GM12878 (cell line): ENCODE results near the gene FOSL1. TPM values are rescaled to one million over a fixed set of nuclear protein-coding genes. Genes with fewer than 3 reads are reported as not detected.
A peak's percentile ranks its signal among the peaks of the same experiment; 100 is the strongest.

Experiments
- ATAC-seq: fragments of 200-7000 bp; cut with Tn5 transposase; 3 replicates; pipeline ENCODE4 v1.9.1; 2020; ENCODE audit warnings: mild to moderate bottlenecking, moderate library complexity
- BruUV-seq: library from RNA; stranded (reverse); fragments of 400-500 nt; replicated peaks from 2 replicates; lab custom pipeline; 2021; lab: Mats Ljungman, UMichigan
- CTCF ChIA-PET: fragments of 300-600 bp; sonication (Branson Sonifier 250); formaldehyde crosslinking; extraction: SDS; loops from one replicate; lab custom pipeline; 2021; ENCODE audit warnings: inconsistent platforms; lab: Yijun Ruan, JAX
- POLR2A ChIA-PET: fragments of 350-600 bp; formaldehyde crosslinking; extraction: SDS; loops from one replicate; lab custom pipeline; 2021; ENCODE audit warnings: inconsistent platforms; lab: Charles Lee
- RAD21 ChIA-PET: fragments of 300-600 bp; sonication (Branson Sonifier 250); formaldehyde crosslinking; loops from one replicate; lab custom pipeline; 2023; ENCODE audit warnings: antibody characterized with exemption; ENCODE audit not compliant: unreplicated experiment; lab: Charles Lee
- SMC1A ChIA-PET: fragments of 300-600 bp; sonication (Branson Sonifier 250); formaldehyde crosslinking; loops from one replicate; lab custom pipeline; 2023; ENCODE audit not compliant: unreplicated experiment, uncharacterized antibody; lab: Charles Lee
- DNase-seq: peaks from one replicate; pipeline ENCODE4 v3.0.0-alpha.2; 2011; ENCODE audit warnings: low read depth, low spot score
- FAIRE-seq: peaks from 3 replicates; lab custom pipeline; 2011; peaks lifted over from hg19 to GRCh38; lab: Jason Lieb, UNC
- H2AFZ ChIP-seq: 2 replicates; pipeline ENCODE4 v1.6.0; 2011; ENCODE audit warnings: low read depth, low read length, control low read depth; ENCODE audit not compliant: control insufficient read depth
- H3K27ac ChIP-seq: 2 replicates; pipeline ENCODE4 v1.5.1; 2011; ENCODE audit warnings: control low read depth; ENCODE audit not compliant: control insufficient read depth, insufficient read depth
- H3K27me3 ChIP-seq, 2 experiments: replicated peaks in 1 of 2; 2 replicates each; pipeline versions ENCODE4 v1.6.0 to v1.6.1; 2011; ENCODE audit warnings: low read length in 1 of 2; ENCODE audit not compliant: control insufficient read depth in 2 of 2, insufficient read depth in 2 of 2
- H3K36me3 ChIP-seq, 2 experiments: 2 replicates each; pipeline ENCODE4 v1.5.1; 2011; ENCODE audit warnings: low read length in 1 of 2; ENCODE audit not compliant: control insufficient read depth in 2 of 2, insufficient read depth in 2 of 2
- H3K4me1 ChIP-seq: 2 replicates; pipeline ENCODE4 v1.6.1; 2011; ENCODE audit warnings: mild to moderate bottlenecking, low read length, moderate library complexity, mixed read lengths; ENCODE audit not compliant: control insufficient read depth, insufficient read depth
- H3K4me2 ChIP-seq: 2 replicates; pipeline ENCODE4 v1.6.0; 2011; ENCODE audit warnings: control low read depth; ENCODE audit not compliant: control insufficient read depth, insufficient read depth
- H3K4me3 ChIP-seq: fragments of 200-600 bp; sonication (generic); 2 replicates; pipeline ENCODE4 v1.5.1; 2016
- H3K79me2 ChIP-seq: 2 replicates; pipeline ENCODE4 v1.6.0; 2011; ENCODE audit warnings: low read length; ENCODE audit not compliant: control insufficient read depth, insufficient read depth
- H3K9ac ChIP-seq: 2 replicates; pipeline ENCODE4 v1.8.0; 2011; ENCODE audit warnings: low read length, control low read depth, mixed read lengths; ENCODE audit not compliant: control insufficient read depth, insufficient read depth
- H3K9me3 ChIP-seq: replicated peaks from 3 replicates; pipeline ENCODE4 v1.5.1; 2011; ENCODE audit warnings: mild to moderate bottlenecking, low read length; ENCODE audit not compliant: control insufficient read depth, insufficient read depth
- H4K20me1 ChIP-seq: 2 replicates; pipeline ENCODE4 v1.6.0; 2011; ENCODE audit not compliant: control insufficient read depth, insufficient read depth
- ATF2 ChIP-seq: IDR thresholded peaks from 2 replicates; pipeline ENCODE4 v1.6.1; 2012; ENCODE audit warnings: low read length, inconsistent platforms
- MTA3 ChIP-seq: IDR thresholded peaks from 2 replicates; pipeline ENCODE4 v1.6.1; 2012; ENCODE audit warnings: low read length, inconsistent platforms, borderline replicate concordance
- POLR2AphosphoS5 ChIP-seq: IDR thresholded peaks from 2 replicates; pipeline ENCODE4 v1.6.1; 2011; ENCODE audit warnings: mild to moderate bottlenecking, low read length, inconsistent platforms
- WGBS: methylation state at CpG from one replicate; pipeline ENCODE4 v1.1.6; 2016; ENCODE audit warnings: low lambda C conversion rate; ENCODE audit not compliant: insufficient replicate concordance, insufficient coverage; ENCODE audit errors: missing lambda C conversion rate; 5-methylcytosine and 5-hydroxymethylcytosine counted together
- in situ Hi-C: fragments of 300-500 bp; cut with MboI; formaldehyde crosslinking; loops from 9 replicates; pipeline ENCODE4 v1.14.3; 2018; ENCODE audit warnings: mixed read lengths
- intact Hi-C: fragments of 100-400 bp; cut with micrococcal nuclease; formaldehyde crosslinking; loops from one replicate; pipeline ENCODE4 v1.14.2; 2022; ENCODE audit not compliant: unreplicated experiment
- polyA plus RNA-seq, 11 experiments: library from polyadenylated mRNA; depleted of rRNA in 4 of 11; unstranded in 6 of 11; stranded (reverse) in 5 of 11; fragments of >200 nt; fragmentation: Nextera tagmentation in 4 of 11; fragmentation: Illumina TruSeq in 1 of 11; extraction: Ambion mirVana in 4 of 11; extraction: Trizol in 1 of 11; gene quantifications; 1 replicate in 1 of 11; 2 replicates in 10 of 11; pipeline versions ENCODE4 v1.2.1 to v1.2.3, GENCODE V29; 2011 to 2016; ENCODE audit warnings: inconsistent platforms in 2 of 11, missing spikeins in 2 of 11, low read depth in 1 of 11
- total RNA-seq, 4 experiments: library from RNA; depleted of rRNA in 3 of 4; stranded (reverse); fragments of >200 nt in 3 of 4; fragmentation: Illumina TruSeq in 1 of 4; extraction: Trizol in 1 of 4; gene quantifications; 2 replicates each; pipeline versions ENCODE4 v1.2.1 to v1.2.3, GENCODE V29; 2013 to 2021

The FOSL1 gene
- total and polyA plus RNA-seq, 10 of the 15 experiments (the other 5 are each of a cell fraction or from before 2014, with no cell fraction given), result 0.82 to 5.4 (median 2.1) TPM

- POLR2A ChIA-PET, result no interaction called here
- Histone ChIP-seq H3K9ac (no peak overlapping the region), H3K27ac (no peak overlapping the region)
These were observed 46.0 kb downstream of the FOSL1 start for GRCh38 chr11:65854161-65854592.

More at GRCh38 chr11:65854161-65854592, 46.0 kb downstream of the FOSL1 start:
- Histone ChIP-seq H4K20me1 (peaks cover 24% of the 10 kb centered on the region), H2AFZ (no peak overlapping the region)
- RAD21 ChIA-PET, result interaction anchor here (0.5 kb wide), 1 partner anchor 282 kb away, joined by 3 read pairs; the partner anchor contains the start of gene FAM89B
- DNase-seq, result no peak
- no TSS peak for BruUV-seq
- TF ChIP-seq MTA3, result no peak
- no peak for TF ChIP-seq ATF2
- peak; percentile 14 for TF ChIP-seq POLR2AphosphoS5
- TF ChIP-seq, all 136 proteins: peak for 1
- ATAC-seq (no peak), FAIRE-seq (no peak)
- peaks cover 46% of the 10 kb centered on the region for H3K79me2 ChIP-seq
- peaks cover 32 to 41% of the 10 kb centered on the region in 2 experiments; a peak in 3 of 4 replicates for H3K36me3 ChIP-seq
- H3K27me3 ChIP-seq, result no peaks in the 10 kb centered on the region
- no peak overlapping the region for H3K4me3 ChIP-seq
- in situ Hi-C loops (loop anchor here (25.0 kb wide), 1 partner anchor 1617 kb away; the partner anchor contains the start of genes DNAJC4, FKBP2, NUDT22 and PPP1R14B), intact Hi-C loops (no loop called here)
- H3K4me1 ChIP-seq, result peaks cover 10% of the 10 kb centered on the region
- ChIA-PET CTCF (interaction anchor here (0.6 to 1.2 kb wide), 2 partner anchors 37 to 137 kb away, joined by 3 read pairs; no protein-coding TSS in a partner anchor), SMC1A (no interaction called here)
- no peak overlapping the region for H3K4me2 ChIP-seq
- WGBS, result 82% methylated on average over 4 of the region's 4 CpGs
- H3K9me3 ChIP-seq, result peaks cover 2% of the 10 kb centered on the region; the same call in 2 of the 3 replicates
